Breast epithelium (tissue), 4 donors: ENCODE measurements around the gene CSTB. TPM values are rescaled to one million over a fixed set of nuclear protein-coding genes. Genes with fewer than 3 reads are reported as not detected.

ENCODE experiments used
- DNase-seq, 2 donors: peaks; one replicate each; pipeline ENCODE4 v3.0.0-alpha.2; 2019; ENCODE audit warnings: low spot score in 2 of 2
- H3K27ac ChIP-seq, 2 donors: fragments of 200-600 bp; sonication (generic) in 1 of 2; one replicate each; pipeline ENCODE4 v1.5.1; 2016 to 2019; ENCODE audit warnings: mild to moderate bottlenecking in 1 of 2
- H3K27me3 ChIP-seq, 2 donors: fragments of 200-600 bp; sonication (generic) in 1 of 2; one replicate each; pipeline versions ENCODE4 v1.5.1 to v1.6.0; 2017 to 2019; ENCODE audit warnings: control low read depth in 1 of 2, mild to moderate bottlenecking in 1 of 2
- H3K36me3 ChIP-seq: fragments of 200-600 bp; one replicate; pipeline ENCODE4 v1.5.1; 2019
- H3K4me1 ChIP-seq, 2 donors: fragments of 200-600 bp; sonication (generic); one replicate each; pipeline ENCODE4 v1.5.1; 2016 to 2019; ENCODE audit warnings: control low read depth in 1 of 2
- H3K4me3 ChIP-seq, 3 donors: fragments of 200-600 bp; sonication (generic); 1 replicate in 2 of 3; 2 replicates in 1 of 3; pipeline ENCODE4 v1.5.1; 2016 to 2019; ENCODE audit warnings: mild to moderate bottlenecking in 3 of 3, moderate library complexity in 2 of 3
- H3K9me3 ChIP-seq, 2 donors: fragments of 200-600 bp; sonication (generic) in 1 of 2; one replicate each; pipeline ENCODE4 v1.5.1; 2016 to 2019; ENCODE audit warnings: control low read depth in 1 of 2
- CTCF ChIP-seq, 3 donors: fragments of 450-650 bp; IDR thresholded peaks; one replicate each; pipeline ENCODE4 v1.5.1; 2016 to 2017; ENCODE audit warnings: antibody characterized with exemption in 3 of 3, mild to moderate bottlenecking in 3 of 3, moderate library complexity in 3 of 3
- POLR2A ChIP-seq: fragments of 450-650 bp; IDR thresholded peaks from one replicate; pipeline ENCODE4 v1.6.1; 2016; ENCODE audit warnings: antibody characterized with exemption, mild to moderate bottlenecking, moderate library complexity
- POLR2AphosphoS5 ChIP-seq, 3 donors: sonication (generic); formaldehyde crosslinking; IDR thresholded peaks; one replicate each; pipeline ENCODE4 v1.6.1; 2017; ENCODE audit warnings: antibody characterized with exemption in 3 of 3
- intact Hi-C: fragments of 100-400 bp; cut with DNase I; formaldehyde crosslinking; loops from one replicate; pipeline ENCODE4 v1.15.1; 2023; ENCODE audit warnings: low total_unique reads
- total RNA-seq, 3 donors: library from RNA; depleted of rRNA; stranded (reverse); fragments of >200 nt; gene quantifications; one replicate each; pipeline ENCODE4 v1.1.0, GENCODE V29; 2016

CSTB gene
- total RNA-seq, 3 donors from 2014 or later: 12.1 to 16.8 (median 16.8) TPM

GRCh38 chr21:43737158-43737950, 38.8 kb downstream of the CSTB start:
- Histone ChIP-seq H3K27ac (peak overlapping the region in 1 of 2 donors; percentile 21), H3K4me1 (peaks cover 0 to 17% of the 10 kb centered on the region in 2 donors), H3K27me3 (no peaks in the 10 kb centered on the region), H3K9me3 (no peaks in the 10 kb centered on the region), H3K4me3 (no peak overlapping the region), H3K36me3 (no peaks in the 10 kb centered on the region)
- no peak for DNase-seq
- intact Hi-C loops: no loop called here
- TF ChIP-seq POLR2A (no peak), CTCF (IDR thresholded peaks at IDR 0.05) (no peak), POLR2AphosphoS5 (IDR thresholded peaks at IDR 0.05) (no peak)

GRCh38 chr21:43736224-43736883, 39.8 kb downstream of the CSTB start:
- TF ChIP-seq POLR2A (no peak), POLR2AphosphoS5 (IDR thresholded peaks at IDR 0.05) (no peak), CTCF (IDR thresholded peaks at IDR 0.05) (no peak)
- Histone ChIP-seq H3K36me3 (no peaks in the 10 kb centered on the region), H3K27me3 (no peaks in the 10 kb centered on the region), H3K9me3 (no peaks in the 10 kb centered on the region), H3K4me1 (peaks cover 0 to 17% of the 10 kb centered on the region in 2 donors), H3K4me3 (no peak overlapping the region), H3K27ac (no peak overlapping the region)
- intact Hi-C loops: no loop called here
- no peak for DNase-seq

- intact Hi-C loops: no loop called here
- no peaks in the 10 kb centered on the region for H3K27me3 ChIP-seq
- no peak for DNase-seq
- TF ChIP-seq POLR2AphosphoS5 (IDR thresholded peaks at IDR 0.05) (no peak), POLR2A (no peak), CTCF (IDR thresholded peaks at IDR 0.05) (no peak)
- peak overlapping the region in 2 of 3 donors; percentile 37 to 44 for H3K4me3 ChIP-seq
- peaks cover 0 to 17% of the 10 kb centered on the region in 2 donors for H3K4me1 ChIP-seq
- peak overlapping the region; percentile 76 to 82 for H3K27ac ChIP-seq
- H3K36me3 ChIP-seq: no peaks in the 10 kb centered on the region
- no peaks in the 10 kb centered on the region for H3K9me3 ChIP-seq
Observed at GRCh38 chr21:43735236-43736091, 40.6 kb downstream of the CSTB start.

GRCh38 chr21:43734928-43735229, 41.2 kb downstream of the CSTB start:
- Histone ChIP-seq H3K4me1 (peaks cover 0 to 17% of the 10 kb centered on the region in 2 donors), H3K9me3 (no peaks in the 10 kb centered on the region), H3K36me3 (no peaks in the 10 kb centered on the region), H3K27ac (peak overlapping the region; percentile 76 to 82), H3K27me3 (no peaks in the 10 kb centered on the region), H3K4me3 (peak overlapping the region in 2 of 3 donors; percentile 37 to 44)
- peak in 1 of 2 donors; percentile 85 for DNase-seq
- TF ChIP-seq POLR2A (no peak), POLR2AphosphoS5 (IDR thresholded peaks at IDR 0.05) (peak; percentile 34 to 55 (median 48))
- intact Hi-C loops: no loop called here

GRCh38 chr21:43734131-43734927, 41.8 kb downstream of the CSTB start:
- Histone ChIP-seq H3K27ac (peak overlapping the region; percentile 76 to 82), H3K9me3 (no peaks in the 10 kb centered on the region), H3K36me3 (no peaks in the 10 kb centered on the region), H3K4me1 (peaks cover 0 to 19% of the 10 kb centered on the region in 2 donors), H3K4me3 (peak overlapping the region in 2 of 3 donors; percentile 37 to 44), H3K27me3 (no peaks in the 10 kb centered on the region)
- intact Hi-C loops: no loop called here
- no peak for TF ChIP-seq CTCF (IDR thresholded peaks at IDR 0.05)
- TF ChIP-seq POLR2AphosphoS5 (IDR thresholded peaks at IDR 0.05): no peak
- TF ChIP-seq POLR2A: no peak
- peak in 1 of 2 donors; percentile 76 for DNase-seq
